Epithelial cell of prostate (primary cell): Measurements from ENCODE around the gene RTN4RL1.

Source experiments
- DNase-seq: peaks from one replicate; pipeline ENCODE4 v3.0.0-alpha.2; 2011; ENCODE audit warnings: low read depth, low spot score
- H3K27ac ChIP-seq: fragments of 450-650 bp; 2 replicates; pipeline ENCODE4 v1.5.1; 2017; ENCODE audit warnings: mild to moderate bottlenecking

The RTN4RL1 gene

DNA sequence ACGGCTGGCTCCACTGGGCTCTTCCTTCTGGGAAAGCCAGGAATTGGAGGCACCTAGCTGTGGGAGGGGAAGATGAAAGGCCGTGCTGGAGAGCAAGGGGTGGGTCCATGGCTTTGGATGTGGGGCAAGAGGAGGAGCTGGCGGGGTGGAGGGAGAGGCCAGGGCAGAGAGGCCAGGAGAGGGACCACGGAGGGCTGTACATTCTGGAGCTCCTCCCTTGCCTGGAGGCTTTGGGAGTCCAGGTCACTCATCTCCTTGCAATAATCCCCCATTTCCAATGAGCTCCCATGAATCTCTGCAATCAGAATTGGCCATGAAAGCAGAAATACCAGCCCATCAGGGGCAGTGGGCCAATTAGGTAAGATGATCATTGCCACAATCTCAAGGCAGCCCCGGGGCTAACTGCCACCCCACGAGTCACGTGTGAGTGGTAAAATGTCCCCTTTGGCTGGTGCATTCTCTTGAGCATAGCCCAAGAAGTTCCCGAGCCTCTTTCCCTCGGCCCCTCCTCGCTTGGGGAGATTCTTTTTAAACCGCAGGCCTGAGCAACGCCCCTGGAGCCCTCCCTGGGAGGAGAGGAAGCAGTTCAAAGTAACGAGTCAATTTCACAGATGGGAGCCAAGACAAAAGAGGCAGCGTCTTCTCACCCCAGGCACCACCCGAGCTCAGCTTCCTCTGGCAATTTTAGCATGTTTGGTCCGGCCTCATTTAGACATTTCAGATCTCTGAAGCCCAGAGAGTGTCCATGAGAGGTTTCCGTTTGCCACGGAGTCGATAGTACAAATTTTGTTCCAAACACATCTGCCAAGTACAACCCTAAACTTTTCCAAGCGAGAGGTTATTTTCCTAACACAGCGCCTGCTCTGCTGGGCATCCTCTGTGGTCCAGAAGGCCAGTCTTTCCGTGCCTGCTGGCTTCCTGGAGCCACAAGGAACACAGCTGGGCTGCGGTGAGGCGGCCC is 13.4 kb downstream of the RTN4RL1 start:
- no peak overlapping the region for H3K27ac ChIP-seq
- DNase-seq: no peak

DNA sequence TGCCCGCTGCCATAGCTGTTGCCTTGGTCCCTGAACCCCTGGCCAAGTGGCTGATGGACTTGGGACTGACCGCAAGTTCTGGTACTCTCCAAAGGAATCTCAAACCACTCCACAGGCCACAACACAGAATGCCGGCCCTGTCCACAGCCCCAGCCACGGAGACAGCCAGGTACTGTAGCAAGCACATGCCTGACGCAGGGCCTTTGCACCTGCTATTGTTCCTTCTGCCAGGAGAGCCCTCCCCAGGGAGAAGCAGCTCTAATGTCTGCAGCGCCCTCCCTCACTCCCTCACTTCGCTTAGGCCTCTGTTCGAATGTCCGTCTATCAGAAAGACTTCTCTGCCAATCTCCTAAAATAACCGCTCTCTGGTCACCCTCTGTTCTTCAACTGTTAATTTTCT is 15.4 kb downstream of the RTN4RL1 start:
- H3K27ac ChIP-seq: no peak overlapping the region
- no peak for DNase-seq

DNA sequence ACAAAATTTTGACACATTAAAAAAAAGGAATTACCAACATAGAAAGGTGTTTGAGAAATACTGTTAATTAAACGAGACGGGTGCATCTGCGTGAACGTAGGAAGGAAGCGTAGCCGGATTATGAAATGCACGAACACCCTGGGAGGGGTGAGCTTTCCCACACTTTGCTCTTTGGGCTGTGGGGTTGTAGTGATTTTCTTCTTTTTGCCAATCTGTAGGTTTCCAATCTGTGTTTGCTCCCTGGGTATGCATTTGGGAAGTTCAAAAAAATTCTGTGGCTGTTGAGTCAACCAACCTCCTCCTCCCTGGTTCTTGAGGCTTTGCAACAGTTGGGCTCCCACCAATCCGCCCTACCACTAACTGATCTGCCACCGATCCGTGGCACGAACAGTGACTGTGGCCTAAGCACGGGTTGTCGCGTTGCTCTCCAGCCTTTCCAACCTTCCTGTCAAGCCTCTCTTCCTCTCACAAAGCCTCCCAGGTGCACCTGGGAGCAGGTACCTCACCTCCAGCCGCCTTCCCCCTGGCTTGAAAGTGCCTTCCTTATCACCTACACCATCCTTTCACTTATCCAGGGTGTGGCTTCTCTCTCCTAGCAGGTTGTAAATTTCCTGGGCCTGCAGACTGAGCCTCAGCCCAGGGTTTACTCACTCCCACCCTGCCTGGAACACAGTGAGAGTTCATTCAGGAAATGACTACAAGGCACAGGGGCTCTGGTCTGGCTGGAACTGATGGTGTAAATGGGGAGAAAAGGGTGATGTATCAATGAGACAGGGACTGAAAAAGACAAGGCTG is 16.6 kb downstream of the RTN4RL1 start:
- no peak overlapping the region for H3K27ac ChIP-seq
- DNase-seq: no peak

DNA sequence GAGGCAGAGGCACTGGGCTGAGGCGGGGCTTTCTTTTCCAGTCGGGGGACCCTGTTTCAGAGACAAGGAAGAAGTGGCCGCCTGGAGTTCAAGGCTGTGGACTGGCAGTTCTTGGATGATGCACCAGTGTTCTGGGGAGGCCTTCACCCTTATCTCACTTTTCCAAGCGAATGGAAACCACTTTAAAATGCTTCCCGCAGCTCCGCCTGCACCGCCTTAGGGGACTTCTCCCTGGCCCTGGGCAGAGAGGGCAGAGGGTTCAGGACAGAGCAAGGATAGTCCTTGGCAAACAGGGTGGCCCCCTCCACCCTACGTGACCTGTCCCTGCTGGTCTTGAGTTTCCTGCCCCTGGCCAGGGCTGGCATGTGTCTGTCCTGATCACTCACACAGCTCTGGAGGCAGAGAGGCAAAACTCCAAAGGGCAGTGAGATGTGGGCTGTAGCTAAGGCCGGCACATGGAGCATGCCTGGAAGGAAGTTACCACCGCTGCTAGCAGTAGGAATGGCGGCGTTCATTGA is 20.6 kb downstream of the RTN4RL1 start:
- no peak for DNase-seq
- no peak overlapping the region for H3K27ac ChIP-seq

DNA sequence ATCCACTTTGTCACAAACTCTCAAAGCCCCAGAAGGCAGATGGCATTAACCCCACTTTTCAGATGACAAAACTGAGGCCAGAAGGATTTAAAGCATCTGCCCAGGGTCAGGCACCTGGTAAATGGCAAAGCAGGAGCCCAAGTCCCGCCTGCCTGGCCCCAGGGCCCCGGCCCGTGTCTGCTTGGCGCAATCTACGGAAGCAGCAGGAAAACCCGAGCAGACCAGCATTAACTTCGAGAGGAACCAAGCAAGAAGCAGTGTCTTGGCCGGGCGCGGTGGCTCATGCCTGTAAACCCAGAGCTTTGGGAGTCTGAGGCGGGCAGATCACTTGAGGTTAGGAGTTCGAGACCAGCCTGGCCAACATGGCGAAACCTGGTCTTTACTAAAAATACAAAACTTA is 21.6 kb downstream of the RTN4RL1 start:
- H3K27ac ChIP-seq: no peak overlapping the region

DNA sequence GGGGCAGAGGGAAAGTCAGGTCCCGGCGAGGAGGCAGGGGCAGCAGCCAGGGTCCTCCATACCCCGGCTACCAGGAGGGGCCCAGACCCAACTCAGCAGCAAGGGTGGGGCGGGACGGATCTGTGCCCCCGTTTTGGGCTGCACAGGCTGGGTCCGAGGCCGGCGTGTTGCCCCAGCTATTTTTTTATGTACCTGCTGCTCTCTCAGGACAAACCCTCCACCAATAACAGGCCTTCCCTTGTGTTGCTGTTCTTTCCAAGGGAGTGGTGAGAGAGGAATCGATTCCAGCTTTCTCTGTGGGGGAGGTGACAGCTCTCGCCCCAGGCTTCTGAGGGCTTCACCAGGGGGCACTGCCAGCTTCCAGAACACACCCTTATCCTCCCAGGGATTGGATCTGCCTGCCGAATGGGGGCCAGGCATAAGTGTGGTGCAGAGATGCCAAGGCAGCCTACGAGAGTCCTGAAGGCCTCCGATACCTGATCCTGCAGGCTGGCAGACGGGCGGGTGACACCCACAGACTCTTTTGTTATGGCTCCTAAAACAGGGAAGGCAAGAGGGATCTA is 22.3 kb downstream of the RTN4RL1 start:
- no peak for DNase-seq
- no peak overlapping the region for H3K27ac ChIP-seq

More for the DNA sequence above, 21.6 kb downstream of the RTN4RL1 start:
- DNase-seq: no peak

DNA sequence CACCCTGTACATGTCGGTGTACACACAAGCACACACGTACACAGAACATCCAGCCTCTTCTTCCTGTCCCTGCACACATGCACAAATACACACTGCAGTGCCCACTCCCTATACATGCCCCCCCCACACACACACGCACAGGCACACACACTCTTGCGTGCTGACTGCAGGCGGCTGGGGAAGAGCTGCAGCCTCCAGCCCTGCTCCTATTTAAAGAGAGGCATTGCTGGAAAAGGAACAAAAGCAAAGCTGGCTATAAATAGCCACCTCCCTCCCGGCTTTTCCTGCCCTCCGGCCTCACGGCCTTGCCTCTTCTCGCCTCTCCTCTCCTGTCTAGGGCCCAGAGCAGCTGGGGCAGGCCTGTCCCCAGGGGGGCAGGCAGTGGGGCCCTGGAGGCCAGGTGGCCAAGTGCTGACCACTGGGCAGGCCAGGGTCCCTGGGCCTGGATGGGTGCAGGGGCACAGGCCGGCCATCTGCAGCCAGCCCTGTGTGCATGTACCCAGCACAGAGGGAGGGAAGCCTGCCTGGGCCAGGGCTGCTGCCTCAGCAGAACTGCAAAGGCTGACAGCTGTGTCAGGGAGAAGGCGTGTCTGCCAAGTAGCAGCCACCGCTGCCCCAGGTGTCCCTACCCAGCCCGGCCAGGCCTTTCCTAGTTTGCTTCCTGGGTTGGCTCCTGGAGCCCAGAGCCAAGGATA is 25.4 kb downstream of the RTN4RL1 start:
- no peak overlapping the region for H3K27ac ChIP-seq
- no peak for DNase-seq

DNA sequence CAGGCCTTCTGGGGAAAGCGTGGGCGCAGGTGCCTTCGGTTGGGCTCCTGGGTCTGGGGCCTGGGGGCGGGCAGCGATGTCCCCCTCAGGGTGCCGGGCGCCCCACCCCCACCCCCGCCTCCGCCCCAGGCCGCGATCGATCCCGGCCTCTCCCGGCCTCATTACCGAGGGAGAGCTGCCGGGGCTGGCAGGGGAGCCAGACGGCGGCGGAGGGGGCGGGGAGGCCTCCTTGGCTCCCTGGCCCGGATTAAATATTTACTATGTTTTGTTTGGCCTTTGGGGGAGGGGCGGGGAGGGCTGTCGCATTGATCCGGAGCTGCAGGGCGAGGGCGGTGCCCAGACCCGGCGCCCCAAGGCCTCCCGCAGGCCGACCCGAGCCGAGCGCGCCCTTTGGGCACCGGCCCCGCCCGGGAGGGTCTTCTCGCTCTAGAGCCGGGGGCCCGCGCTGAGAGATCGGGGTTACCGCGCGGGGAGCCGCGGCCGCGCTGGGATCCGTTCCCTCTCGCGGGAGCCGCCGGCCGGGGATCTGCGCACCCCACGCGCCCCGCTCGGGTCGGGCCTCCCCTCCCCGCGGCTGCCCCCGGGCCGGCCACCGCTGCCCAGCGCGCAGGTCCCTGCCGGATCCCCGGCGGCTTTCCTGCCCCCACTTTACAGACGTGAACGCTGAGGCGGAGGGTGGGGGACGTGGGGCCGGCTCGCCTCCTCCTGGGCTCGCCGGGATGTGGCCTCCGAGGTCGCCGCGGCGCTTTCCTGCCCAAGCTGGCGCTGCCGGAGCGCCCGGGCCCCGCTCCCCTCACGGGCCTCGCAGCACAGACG is 27.0 kb downstream of the RTN4RL1 start:
- DNase-seq: no peak
- H3K27ac ChIP-seq: no peak overlapping the region

DNA sequence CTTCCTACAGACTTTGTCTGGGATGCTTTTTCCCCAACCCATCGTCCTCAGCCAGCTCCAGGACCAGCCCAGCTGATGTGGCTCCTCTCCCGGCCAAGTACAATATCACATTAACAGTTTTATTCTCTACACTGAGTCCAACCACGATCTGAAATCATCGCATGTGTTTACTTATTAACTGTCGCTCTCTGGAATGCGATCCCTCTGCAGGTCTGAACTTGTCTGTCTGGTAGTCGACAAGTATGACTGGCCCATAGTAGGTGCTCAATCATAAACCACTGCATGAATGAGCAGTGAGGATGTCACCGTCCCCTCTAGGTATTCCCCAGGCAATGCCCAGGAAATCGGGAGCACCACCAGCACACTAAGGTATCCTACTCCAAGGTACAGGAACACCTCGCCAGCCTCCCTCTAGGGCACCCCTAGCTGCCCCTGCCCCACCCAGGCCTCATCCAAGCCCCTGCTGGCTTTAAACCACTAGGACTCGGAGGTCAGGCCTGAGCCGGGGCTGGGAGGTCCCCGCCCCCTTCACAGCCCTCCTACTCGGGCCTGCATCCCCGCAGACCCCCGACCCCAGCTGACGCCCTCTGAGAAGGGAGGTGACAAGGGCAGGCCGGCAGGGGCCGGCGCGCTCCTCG is 27.7 kb downstream of the RTN4RL1 start:
- H3K27ac ChIP-seq: no peak overlapping the region
- DNase-seq: peak; percentile 39

DNA sequence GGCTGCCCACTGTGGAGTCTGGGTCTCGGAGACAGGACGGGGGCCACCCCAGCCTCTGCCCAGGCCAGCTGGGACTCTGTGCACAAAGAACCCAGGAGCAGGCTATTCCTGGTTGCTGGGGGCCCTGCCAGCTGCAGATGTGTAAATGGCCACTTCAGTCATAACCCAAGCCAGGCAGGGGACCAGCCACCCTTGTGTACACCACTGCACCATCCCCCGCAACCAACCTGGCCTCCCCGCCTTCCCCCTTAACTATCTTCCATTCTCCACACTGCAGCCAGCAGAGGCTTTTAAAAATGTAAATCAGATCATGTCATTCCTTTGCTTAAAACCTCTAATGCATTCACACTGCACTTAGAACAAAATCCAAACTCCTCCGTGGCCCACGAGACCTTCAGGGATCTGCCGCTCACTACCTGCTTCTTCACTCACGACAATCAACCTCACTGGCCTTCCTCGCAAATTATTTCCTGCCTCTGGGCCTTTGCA is 28.3 kb downstream of the RTN4RL1 start:
- no peak overlapping the region for H3K27ac ChIP-seq
- DNase-seq: no peak

DNA sequence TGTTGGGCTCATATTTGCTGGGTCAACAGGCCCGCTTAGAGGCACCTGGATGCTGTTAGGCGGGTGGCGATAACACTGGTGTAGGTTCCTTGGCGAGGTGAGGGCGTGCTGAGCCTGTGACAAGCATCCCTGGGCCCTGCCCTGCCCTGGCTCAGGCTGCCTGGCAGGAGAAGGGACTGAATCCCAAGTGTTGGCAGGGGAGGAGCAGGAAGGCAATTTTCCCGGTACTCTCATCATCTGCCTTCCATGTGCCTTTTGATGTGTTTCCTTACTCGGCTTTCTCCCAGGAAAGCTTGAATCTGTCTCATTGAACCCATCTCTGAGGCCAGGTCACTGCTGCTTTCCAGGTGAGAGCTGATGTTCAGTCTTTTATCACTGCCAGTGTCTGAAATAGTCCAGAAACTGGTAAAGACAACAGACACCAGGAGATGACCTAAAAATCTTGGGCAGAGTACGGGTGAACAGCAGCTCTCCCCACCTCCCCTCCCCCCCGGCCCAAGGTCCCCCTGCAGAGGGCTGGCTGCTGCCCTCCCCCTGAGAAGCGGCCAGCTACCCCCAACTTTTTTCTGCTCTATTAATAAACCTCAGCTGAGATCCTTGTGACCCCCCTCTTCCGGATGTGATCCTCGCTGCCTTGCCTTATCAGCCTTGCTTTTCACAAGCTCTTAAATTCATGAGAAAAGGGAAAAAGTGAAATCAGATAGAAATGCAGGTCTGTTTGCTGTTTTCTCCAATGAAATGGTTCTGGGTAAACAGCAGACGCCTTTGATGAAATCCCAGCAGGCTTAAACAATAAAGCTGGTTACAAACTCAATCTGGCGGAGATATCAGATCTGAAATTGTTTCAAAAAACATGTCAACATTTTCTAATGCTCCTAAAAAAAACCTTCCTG is 29.0 kb downstream of the RTN4RL1 start:
- H3K27ac ChIP-seq: no peak overlapping the region
- DNase-seq: no peak

DNA sequence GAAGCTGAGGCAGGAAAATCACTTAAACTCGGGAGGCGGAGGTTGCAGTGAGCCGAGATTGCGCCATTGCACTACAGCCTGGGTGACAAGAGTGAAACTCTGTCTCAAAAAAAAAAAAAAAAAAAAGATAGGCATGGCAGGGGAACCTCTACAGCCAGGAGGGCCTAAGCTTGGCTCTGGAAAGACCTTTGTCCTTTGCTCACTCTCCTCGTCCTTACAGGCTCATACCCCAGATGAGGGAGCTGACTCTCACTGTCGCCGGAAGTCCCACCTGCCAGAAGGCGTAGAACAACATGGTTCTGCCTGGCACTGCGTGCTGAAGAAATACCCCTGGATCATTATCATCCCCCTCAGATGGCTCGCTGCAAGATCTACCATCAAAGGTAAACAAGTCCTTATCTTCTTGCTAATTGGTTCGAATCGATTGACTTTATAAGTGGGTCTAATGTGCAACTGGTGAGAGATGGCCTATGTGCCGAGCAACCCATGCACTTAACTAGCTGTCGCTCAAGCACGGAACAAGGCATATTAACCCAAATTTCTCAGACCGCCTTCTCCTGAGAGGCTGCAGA is 29.7 kb downstream of the RTN4RL1 start:
- no peak for DNase-seq
- H3K27ac ChIP-seq: no peak overlapping the region

DNA sequence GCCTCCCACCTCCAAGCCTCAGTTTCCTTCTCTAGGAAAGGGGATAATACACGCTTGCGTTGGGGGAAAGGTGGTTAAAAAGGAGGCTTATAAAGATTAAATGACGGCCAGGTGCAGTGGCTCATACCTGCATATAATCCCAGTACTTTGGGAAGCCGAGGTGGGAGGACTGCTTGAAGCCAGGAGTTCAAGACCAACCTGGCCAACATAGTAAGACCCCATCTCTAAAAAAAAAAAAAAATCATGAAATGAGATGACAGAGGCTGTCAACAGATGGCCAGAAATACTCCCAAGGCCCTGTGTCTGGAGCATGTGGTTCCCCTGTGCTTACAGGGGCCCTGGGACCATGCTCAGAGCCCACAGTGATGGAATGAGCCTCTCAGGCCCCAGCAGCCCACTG is 30.4 kb downstream of the RTN4RL1 start:
- DNase-seq: no peak
- no peak overlapping the region for H3K27ac ChIP-seq

DNA sequence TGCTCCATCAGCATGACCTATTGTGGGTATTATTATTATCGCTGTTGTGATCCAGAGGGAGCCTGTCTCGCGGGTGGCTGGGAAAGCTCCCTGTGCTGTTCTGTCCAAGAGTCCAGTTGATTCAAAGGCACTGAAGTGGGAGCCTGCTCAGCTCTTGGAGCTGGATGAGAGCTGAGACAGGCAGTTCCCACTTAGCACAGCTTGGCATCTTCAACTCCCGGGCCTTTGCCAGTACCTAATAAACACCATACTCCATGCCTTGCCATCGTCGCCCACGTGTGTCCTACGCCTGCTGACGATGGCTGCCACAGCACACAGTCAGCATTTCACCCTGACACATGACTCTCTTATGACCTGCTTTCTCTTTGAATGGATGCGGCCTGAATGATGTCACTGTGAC is 32.6 kb downstream of the RTN4RL1 start:
- no peak for DNase-seq
- no peak overlapping the region for H3K27ac ChIP-seq

DNA sequence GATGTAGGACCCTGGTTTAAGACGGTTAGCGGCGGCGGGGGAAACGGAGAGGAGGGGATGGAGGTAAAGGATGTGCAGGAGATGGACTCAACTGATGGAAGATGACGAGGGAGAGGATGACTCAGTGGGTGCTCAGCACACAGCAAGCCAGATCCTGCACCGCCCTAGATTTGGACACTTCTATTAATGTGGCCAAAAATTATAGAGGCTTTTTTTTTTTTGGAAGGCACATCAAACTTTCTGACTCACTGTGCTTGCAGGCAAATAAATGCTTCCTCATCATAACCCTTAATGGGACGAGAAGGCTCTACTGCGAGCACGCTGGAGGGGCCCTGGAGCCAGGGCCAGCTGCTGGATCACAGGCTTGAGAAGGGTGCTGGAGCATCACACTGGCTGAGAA is 36.0 kb downstream of the RTN4RL1 start:
- peak; percentile 85 for DNase-seq
- peak overlapping the region; percentile 85 for H3K27ac ChIP-seq

DNA sequence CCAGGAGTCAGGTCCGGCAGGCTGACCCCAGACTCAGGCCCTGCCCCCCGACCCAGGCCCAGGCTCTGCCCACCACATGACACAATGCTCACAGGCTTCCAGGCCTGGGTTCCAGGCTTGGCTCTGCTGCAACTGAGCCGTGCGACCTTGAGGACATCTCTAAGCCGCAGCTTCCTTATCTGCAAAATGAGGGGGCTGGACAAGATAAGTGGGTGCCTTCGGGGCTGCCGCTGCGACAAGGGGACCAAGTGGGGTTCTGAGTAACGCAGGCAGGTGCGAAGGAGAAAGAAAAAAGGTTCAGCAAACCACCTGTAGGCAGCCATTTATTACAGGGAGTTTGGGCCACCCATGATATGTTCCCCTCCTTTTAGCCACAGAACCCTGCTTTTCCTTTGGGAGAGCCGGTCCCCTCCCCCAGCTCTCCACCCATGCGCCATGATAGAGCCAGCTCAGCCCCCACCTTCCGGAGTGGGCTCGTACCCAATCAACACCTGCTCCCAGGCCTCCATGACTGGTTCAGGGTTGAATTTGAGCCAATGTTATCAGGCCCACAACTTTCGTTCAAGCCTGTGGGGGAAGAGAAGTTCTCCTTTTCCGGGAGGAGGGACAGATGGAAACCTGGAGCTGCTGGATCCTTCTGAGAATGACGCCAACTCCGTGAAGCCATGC is 38.2 kb downstream of the RTN4RL1 start:
- no peak overlapping the region for H3K27ac ChIP-seq
- no peak for DNase-seq

DNA sequence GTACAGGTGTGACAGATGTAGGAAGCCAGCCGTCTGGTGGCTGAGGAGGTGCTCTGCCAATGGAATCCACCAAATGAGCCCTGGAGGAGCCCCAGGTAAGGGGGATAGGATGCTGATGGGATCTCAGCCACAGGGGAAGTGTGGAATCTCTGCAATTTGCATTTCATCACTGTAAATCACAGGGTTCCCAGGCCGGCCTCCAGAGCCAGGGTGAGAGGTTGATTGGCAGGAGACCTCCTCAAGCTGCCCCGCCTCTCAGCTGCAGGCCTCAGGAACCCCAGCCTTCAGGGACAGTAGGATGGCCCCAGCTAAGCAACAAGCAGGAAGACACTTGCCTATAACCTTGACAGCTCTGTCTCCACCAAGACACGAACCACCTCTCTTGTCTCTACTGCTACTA is 39.4 kb downstream of the RTN4RL1 start:
- DNase-seq: no peak
- no peak overlapping the region for H3K27ac ChIP-seq
